CD14-positive monocyte (primary cell): ENCODE results near the gene SKIDA1. TPM values are rescaled to one million over a fixed set of nuclear protein-coding genes. Genes with fewer than 3 reads are reported as not detected.

Source experiments
- DNase-seq, 3 donors: peaks; one replicate each; pipeline ENCODE4 v3.0.0-alpha.2; 2011 to 2022
- H2AFZ ChIP-seq: 2 replicates; pipeline ENCODE4 v1.6.0; 2012; ENCODE audit warnings: mild to moderate bottlenecking, low read depth, low read length, inconsistent platforms; ENCODE audit not compliant: insufficient read depth, poor library complexity, severe bottlenecking
- H3K27ac ChIP-seq, 2 donors: 1 replicate in 1 of 2; 2 replicates in 1 of 2; pipeline ENCODE4 v1.5.1; 2012 to 2013; ENCODE audit warnings: low read length in 2 of 2, control low read depth in 1 of 2, inconsistent platforms in 1 of 2, low read depth in 1 of 2, mild to moderate bottlenecking in 1 of 2
- H3K27me3 ChIP-seq, 2 donors: one replicate each; pipeline versions ENCODE4 v1.6.0 to v1.6.1; 2011 to 2013; ENCODE audit warnings: low read length in 2 of 2; ENCODE audit not compliant: control insufficient read depth in 2 of 2, insufficient read depth in 2 of 2
- H3K36me3 ChIP-seq, 2 donors: replicated peaks in 1 of 2; 1 replicate in 1 of 2; 2 replicates in 1 of 2; pipeline versions ENCODE4 v1.5.1 to v1.6.1; 2012 to 2013; ENCODE audit warnings: low read length in 2 of 2, control low read depth in 1 of 2, inconsistent platforms in 1 of 2, mild to moderate bottlenecking in 1 of 2; ENCODE audit not compliant: insufficient read depth in 2 of 2, control insufficient read depth in 1 of 2
- H3K4me1 ChIP-seq, 2 donors: 1 replicate in 1 of 2; 2 replicates in 1 of 2; pipeline versions ENCODE4 v1.5.1 to v1.6.1; 2012 to 2013; ENCODE audit warnings: low read length in 2 of 2, control low read depth in 1 of 2, inconsistent platforms in 1 of 2, mild to moderate bottlenecking in 1 of 2, moderate library complexity in 1 of 2; ENCODE audit not compliant: insufficient read depth in 2 of 2, control insufficient read depth in 1 of 2
- H3K4me2 ChIP-seq: replicated peaks from 2 replicates; pipeline ENCODE3; 2012; ENCODE audit warnings: low read length, moderate library complexity, mild to moderate bottlenecking; ENCODE audit not compliant: poor library complexity, severe bottlenecking; ENCODE audit errors: extremely low read depth
- H3K4me3 ChIP-seq, 3 experiments: fragments of 200-600 bp in 1 of 3; sonication (generic) in 1 of 3; replicated peaks in 1 of 3; 1 replicate in 2 of 3; 2 replicates in 1 of 3; pipeline ENCODE4 v1.5.1; 2011 to 2013; ENCODE audit warnings: low read length in 3 of 3, mild to moderate bottlenecking in 3 of 3, control low read depth in 2 of 3, low read depth in 2 of 3, inconsistent platforms in 1 of 3, moderate library complexity in 1 of 3
- H3K79me2 ChIP-seq: 2 replicates; pipeline ENCODE4 v1.6.0; 2012; ENCODE audit warnings: mild to moderate bottlenecking, control low read depth, inconsistent platforms, low read length, moderate library complexity; ENCODE audit not compliant: insufficient read depth
- H3K9ac ChIP-seq: 2 replicates; pipeline ENCODE4 v1.6.0; 2017; ENCODE audit warnings: low read length, mild to moderate bottlenecking; ENCODE audit not compliant: insufficient read depth, poor library complexity, severe bottlenecking
- H3K9me3 ChIP-seq, 2 donors: replicated peaks in 1 of 2; 1 replicate in 1 of 2; 2 replicates in 1 of 2; pipeline versions ENCODE4 v1.5.1 to v1.6.1; 2012 to 2013; ENCODE audit warnings: low read length in 2 of 2, control low read depth in 1 of 2; ENCODE audit not compliant: control insufficient read depth in 1 of 2, insufficient read depth in 1 of 2
- H4K20me1 ChIP-seq: 2 replicates; pipeline ENCODE4 v1.6.0; 2012; ENCODE audit warnings: mild to moderate bottlenecking, low read length, control low read depth, moderate library complexity; ENCODE audit not compliant: insufficient read depth
- H3K27ac Mint-ChIP-seq, 7 donors: one replicate each; pipeline ENCODE4 v1.8.0; 2020; ENCODE audit warnings: mild to moderate bottlenecking in 7 of 7, mixed read lengths in 7 of 7, moderate library complexity in 6 of 7, inconsistent platforms in 2 of 7
- H3K27me3 Mint-ChIP-seq, 3 donors: one replicate each; pipeline ENCODE4 v1.8.0; 2021 to 2022; ENCODE audit warnings: low read depth in 3 of 3, mild to moderate bottlenecking in 3 of 3, mixed read lengths in 3 of 3, moderate library complexity in 3 of 3, inconsistent platforms in 1 of 3
- H3K36me3 Mint-ChIP-seq, 2 donors: one replicate each; pipeline ENCODE4 v1.8.0; 2020; ENCODE audit warnings: mixed read lengths in 2 of 2, inconsistent platforms in 1 of 2, mild to moderate bottlenecking in 1 of 2
- H3K4me1 Mint-ChIP-seq: one replicate; pipeline ENCODE4 v1.8.0; 2020; ENCODE audit warnings: mild to moderate bottlenecking, mixed read lengths
- H3K4me3 Mint-ChIP-seq, 2 donors: one replicate each; pipeline ENCODE4 v1.8.0; 2020; ENCODE audit warnings: mild to moderate bottlenecking in 2 of 2, mixed read lengths in 2 of 2, moderate library complexity in 1 of 2
- H3K9me3 Mint-ChIP-seq, 7 donors: one replicate each; pipeline ENCODE4 v1.8.0; 2020 to 2022; ENCODE audit warnings: mixed read lengths in 7 of 7, mild to moderate bottlenecking in 6 of 7, moderate library complexity in 6 of 7, inconsistent platforms in 2 of 7
- WGBS: methylation state at CpG from one replicate; pipeline ENCODE4 v1.1.5; 2013; ENCODE audit warnings: missing lambda C conversion rate; ENCODE audit not compliant: insufficient coverage; 5-methylcytosine and 5-hydroxymethylcytosine counted together
- intact Hi-C, 2 donors: fragments of 100-400 bp; cut with micrococcal nuclease; formaldehyde crosslinking; loops; one replicate each; pipeline versions ENCODE4 v1.15.0 to v1.15.1; 2023
- polyA plus RNA-seq, 3 donors: library from polyadenylated mRNA; depleted of rRNA in 1 of 3; unstranded in 2 of 3; stranded (reverse) in 1 of 3; fragments of 300-500 nt in 2 of 3; fragments of >200 nt in 1 of 3; fragmentation: Illumina TruSeq in 2 of 3; gene quantifications; 1 replicate in 2 of 3; 2 replicates in 1 of 3; pipeline ENCODE4 v1.2.3, GENCODE V29; 2012 to 2021
- TF ChIP-seq, protein P1 (sequence below): fragments of 200-600 bp; IDR thresholded peaks from one replicate; pipeline ENCODE4 v1.8.0; 2022; ENCODE audit warnings: antibody characterized with exemption, mild to moderate bottlenecking

SKIDA1 gene
- polyA plus RNA-seq, 3 donors = 0.04 to 0.15 TPM; not detected in 1

DNA sequence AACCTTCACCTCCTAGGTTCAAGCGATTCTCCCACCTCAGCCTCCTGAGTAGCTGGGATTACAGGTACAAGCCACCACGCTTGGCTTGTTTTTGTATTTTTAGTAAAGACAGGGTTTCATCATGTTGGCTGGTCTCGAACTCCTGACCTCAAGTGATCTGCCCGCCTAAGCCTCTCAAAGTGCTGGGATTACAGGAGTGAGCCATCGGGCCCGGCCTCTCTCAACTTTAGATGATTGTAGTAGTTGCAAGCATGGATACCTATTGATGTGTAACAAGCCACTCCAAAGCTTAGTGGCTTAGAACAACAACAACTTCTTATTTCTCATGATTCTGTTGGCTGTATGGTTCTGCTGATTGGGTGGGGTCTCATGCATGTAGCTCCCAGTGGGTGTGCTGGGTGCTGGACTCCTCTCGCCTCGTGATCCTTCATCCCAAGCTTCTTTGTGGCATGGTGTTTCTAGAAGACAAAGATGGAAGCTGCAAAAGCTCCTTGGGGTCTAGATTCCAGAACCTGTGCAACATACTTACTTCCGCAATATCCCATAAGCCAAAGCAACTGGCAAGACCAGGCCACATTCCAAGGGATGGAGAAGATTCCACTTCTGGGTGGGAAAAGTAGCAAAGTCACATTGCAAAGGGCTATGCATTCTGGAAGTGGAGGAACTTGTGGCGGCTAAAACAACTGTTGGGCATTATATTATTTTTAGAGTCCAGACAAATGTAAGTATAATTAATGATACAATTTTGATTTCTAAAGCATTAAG lies 37.9 kb downstream of the SKIDA1 start:
- Mint-ChIP-seq H3K27me3 (peaks cover 0 to 3% (median 2%) of the 10 kb centered on the region in 3 donors), H3K4me1 (no peaks in the 10 kb centered on the region), H3K36me3 (no peaks in the 10 kb centered on the region), H3K9me3 (peaks cover 0 to 8% (median 7%) of the 10 kb centered on the region in 7 donors), H3K27ac (peak overlapping the region in 1 of 7 donors; percentile 33), H3K4me3 (no peak overlapping the region)
- Histone ChIP-seq H3K4me1 (no peaks in the 10 kb centered on the region), H3K27ac (no peak overlapping the region), H3K4me2 (no peak overlapping the region), H3K4me3 (no peak overlapping the region), H3K79me2 (no peaks in the 10 kb centered on the region), H3K27me3 (no peaks in the 10 kb centered on the region), H3K36me3 (no peaks in the 10 kb centered on the region), H3K9ac (no peak overlapping the region), H4K20me1 (no peaks in the 10 kb centered on the region), H2AFZ (no peak overlapping the region), H3K9me3 (no peaks in the 10 kb centered on the region)
- TF ChIP-seq, protein P1, sequence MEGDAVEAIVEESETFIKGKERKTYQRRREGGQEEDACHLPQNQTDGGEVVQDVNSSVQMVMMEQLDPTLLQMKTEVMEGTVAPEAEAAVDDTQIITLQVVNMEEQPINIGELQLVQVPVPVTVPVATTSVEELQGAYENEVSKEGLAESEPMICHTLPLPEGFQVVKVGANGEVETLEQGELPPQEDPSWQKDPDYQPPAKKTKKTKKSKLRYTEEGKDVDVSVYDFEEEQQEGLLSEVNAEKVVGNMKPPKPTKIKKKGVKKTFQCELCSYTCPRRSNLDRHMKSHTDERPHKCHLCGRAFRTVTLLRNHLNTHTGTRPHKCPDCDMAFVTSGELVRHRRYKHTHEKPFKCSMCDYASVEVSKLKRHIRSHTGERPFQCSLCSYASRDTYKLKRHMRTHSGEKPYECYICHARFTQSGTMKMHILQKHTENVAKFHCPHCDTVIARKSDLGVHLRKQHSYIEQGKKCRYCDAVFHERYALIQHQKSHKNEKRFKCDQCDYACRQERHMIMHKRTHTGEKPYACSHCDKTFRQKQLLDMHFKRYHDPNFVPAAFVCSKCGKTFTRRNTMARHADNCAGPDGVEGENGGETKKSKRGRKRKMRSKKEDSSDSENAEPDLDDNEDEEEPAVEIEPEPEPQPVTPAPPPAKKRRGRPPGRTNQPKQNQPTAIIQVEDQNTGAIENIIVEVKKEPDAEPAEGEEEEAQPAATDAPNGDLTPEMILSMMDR = no peak
- DNase-seq = no peak
- intact Hi-C loops = no loop called here
- WGBS = 100% methylated on average over 2 of the region's 10 CpGs

DNA sequence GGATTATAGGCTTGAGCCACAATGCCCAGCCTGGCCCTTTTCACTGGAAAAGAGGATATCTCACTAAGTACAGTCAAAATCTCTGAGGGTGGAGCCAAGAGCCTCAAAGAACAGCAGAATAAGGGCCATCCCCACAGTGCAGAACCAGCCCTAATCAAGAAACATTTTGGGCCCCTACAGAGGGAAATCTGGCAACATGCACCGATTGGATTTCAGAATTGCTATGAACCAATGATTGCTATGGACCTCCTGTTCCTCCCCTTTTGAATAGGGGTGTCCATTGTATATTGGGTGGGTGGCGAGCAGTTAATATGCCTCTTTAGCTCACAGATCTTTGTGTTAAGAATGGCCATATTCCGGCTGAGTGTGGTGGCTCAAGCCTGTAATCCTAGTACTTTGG lies 42.7 kb downstream of the SKIDA1 start:
- no peaks in the 10 kb centered on the region for H3K4me1 Mint-ChIP-seq
- Histone ChIP-seq H3K27me3 (no peaks in the 10 kb centered on the region), H4K20me1 (no peaks in the 10 kb centered on the region), H3K4me2 (no peak overlapping the region), H3K4me3 (no peak overlapping the region), H3K36me3 (no peaks in the 10 kb centered on the region), H2AFZ (no peak overlapping the region), H3K4me1 (no peaks in the 10 kb centered on the region), H3K79me2 (no peaks in the 10 kb centered on the region), H3K9ac (no peak overlapping the region), H3K27ac (no peak overlapping the region), H3K9me3 (no peaks in the 10 kb centered on the region)
- no peaks in the 10 kb centered on the region for H3K36me3 Mint-ChIP-seq
- H3K27ac Mint-ChIP-seq = no peak overlapping the region
- H3K27me3 Mint-ChIP-seq = peaks cover 1 to 2% (median 2%) of the 10 kb centered on the region in 3 donors
- intact Hi-C loops = no loop called here
- DNase-seq = no peak
- TF ChIP-seq, protein P1 = no peak
- H3K4me3 Mint-ChIP-seq = no peak overlapping the region
- 83% methylated on average over 1 of the region's 3 CpGs for WGBS
- peaks cover 2 to 20% (median 8%) of the 10 kb centered on the region in 7 donors for H3K9me3 Mint-ChIP-seq
